NOMO-1 treated with DMSO at 0.1 percent for 48 hours (cell line): ENCODE results near the gene MAD1L1.

Experiments used
- DNase-seq: peaks from one replicate; lab custom pipeline; 2025; ENCODE audit not compliant: unreplicated experiment; lab: John Stamatoyannopoulos, UW

MAD1L1 gene

DNA sequence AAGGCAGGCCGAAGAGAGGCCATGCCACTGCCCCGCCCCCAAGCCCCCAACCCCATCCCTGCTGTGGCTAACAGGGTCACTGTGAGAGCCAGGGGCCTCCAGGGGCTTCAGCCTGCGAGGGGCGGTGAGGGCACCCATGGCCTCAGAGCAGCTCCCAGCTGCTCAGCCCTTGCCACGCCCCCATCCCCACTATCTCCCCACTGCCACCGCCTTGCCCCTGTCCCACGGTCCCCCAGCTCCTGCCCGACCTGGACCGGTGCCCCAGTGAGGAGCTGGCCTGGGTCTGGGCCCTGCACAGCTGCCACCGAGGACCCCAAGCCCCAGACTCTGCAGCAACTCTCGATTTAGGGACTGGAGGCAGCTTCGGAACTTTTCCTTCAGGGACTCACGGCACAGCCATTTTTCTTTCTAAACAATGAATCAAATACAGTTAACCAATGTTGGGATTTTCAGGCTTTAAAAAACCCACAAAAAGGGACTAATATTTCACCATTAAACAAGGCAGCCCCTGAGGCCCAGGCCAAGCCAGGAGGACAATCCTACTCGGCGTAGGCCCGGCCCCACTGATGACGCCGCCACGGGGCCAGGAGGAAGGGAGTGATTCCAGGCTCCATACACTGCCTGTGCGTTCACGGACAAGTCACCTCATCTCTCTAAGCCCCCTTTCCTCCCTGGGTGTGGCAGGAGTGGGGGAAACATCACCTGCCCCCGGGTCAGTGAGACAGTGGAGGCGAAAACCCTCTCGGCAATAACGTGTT, 325.6 kb downstream of the MAD1L1 start:
- no peak for DNase-seq

DNA sequence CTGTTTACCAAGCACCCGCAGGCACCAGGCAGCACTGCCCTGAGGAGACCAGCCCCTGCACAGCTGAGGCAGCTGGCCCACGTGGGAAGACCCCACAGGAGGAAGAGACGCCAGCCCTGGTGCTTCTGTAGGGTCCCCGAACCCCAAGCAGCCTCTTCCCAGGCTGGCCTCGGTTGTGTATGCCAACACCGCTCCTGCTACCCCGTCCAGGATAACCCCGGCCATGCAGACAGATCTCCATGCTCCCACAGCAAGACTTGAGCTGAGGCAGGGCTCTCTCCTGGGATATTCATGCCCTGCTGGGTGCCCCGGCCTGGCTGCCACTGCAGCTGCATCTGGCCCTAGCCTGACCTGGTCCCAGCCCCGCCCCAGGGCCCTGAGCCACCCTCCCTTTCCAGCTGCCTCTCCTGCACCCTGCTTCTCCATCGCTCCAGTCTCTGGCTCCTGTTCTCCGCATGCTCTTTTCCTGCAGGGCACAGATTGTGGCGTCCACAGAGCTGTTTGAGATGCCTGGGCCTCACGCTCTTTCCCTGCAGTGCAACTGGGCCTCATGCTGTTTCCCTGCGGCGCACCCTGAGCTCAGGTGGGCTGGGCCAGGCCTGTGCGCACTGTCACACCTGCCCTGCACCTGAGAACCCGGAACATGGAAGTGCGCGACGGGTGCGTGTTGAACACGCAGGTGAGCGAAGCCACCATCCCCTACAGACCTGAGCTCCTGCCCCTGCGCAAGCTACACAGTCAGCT, 326.5 kb downstream of the MAD1L1 start:
- no peak for DNase-seq

DNA sequence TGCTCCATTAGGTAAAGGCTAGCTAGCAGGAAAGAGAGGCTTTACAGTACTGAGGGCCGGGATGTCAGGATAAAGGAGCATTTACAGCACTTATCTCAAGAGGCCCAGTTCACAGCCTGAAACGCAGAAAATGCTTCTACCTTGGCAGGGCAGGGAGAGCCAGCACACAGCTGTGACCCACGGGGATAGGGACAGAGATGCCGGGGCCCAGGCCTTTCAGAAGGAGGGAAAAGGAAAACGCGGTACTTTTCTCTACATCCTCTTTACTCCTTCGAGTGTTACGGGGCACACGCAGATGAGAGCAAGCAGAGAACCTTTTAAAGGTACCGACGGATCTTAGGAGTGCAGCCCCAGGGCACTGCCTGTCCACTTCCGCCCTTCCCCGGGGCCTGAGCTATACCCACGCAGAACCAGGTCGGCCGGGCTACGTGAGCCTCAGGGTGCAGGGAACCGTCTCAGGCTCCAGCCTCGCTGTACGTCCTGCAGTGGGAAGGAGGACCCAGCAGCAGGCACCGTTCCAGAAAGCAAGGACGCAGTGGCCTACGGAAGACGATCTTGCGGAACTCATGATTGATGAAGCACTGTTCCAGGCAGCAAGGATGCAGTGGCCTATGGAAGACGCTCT, 330.4 kb downstream of the MAD1L1 start:
- DNase-seq: no peak

DNA sequence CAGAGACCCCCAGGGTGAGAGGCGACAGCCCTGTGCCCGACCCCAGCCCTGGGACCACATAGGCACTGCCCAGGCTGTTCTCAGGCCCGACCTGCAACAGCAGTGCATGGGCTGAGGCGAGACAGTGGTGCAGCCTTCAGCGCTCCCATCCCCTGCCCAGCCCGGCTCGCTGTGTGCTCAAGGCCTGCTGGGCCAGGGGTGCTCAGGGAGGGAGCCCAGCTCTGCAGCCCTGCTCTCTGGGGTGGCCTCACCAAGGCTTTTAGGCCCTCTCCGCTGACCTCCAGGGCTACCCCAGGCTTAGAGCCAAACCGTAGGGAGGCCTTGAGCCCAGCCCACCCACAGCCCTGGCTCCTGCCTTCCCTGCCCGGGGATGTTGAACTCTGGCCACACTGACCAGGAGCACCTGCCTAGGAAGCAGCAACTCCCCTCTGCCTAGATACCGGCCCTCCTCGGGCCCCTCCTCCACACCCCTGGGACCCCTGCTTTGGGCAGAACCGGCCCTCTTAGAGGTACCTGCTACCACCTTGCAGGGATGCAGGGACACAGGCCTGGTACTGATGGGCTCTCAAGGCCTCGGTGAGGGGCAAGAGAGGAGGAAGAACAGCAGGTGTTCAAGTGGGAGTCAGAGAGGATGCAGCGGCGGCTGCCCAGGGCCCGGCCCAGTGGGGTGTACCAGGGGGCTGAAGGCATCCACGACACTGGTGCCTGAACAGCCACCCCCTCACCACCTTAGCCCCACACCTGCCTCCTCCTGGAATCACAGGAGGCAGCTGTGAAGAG, 331.1 kb downstream of the MAD1L1 start:
- DNase-seq: no peak

DNA sequence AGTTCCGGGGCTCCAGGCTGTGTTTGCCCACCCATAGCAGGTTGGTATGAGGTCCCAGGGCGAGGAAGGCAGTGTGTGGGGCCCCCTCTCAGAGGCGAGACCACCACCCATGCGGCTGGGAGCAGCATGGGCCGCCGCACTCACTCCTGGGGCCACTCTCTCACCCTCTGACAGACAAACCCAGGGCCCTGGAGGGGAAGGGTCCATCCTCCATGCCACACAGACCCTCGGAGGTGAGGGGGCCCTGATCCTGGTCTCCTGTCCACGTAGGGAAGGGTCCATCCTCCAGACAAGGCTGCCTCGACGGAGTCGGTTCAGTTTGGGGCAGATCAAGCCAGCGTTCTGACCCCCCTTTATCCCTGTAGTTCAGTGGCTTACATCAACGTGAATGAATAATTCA, 331.9 kb downstream of the MAD1L1 start:
- DNase-seq: no peak

DNA sequence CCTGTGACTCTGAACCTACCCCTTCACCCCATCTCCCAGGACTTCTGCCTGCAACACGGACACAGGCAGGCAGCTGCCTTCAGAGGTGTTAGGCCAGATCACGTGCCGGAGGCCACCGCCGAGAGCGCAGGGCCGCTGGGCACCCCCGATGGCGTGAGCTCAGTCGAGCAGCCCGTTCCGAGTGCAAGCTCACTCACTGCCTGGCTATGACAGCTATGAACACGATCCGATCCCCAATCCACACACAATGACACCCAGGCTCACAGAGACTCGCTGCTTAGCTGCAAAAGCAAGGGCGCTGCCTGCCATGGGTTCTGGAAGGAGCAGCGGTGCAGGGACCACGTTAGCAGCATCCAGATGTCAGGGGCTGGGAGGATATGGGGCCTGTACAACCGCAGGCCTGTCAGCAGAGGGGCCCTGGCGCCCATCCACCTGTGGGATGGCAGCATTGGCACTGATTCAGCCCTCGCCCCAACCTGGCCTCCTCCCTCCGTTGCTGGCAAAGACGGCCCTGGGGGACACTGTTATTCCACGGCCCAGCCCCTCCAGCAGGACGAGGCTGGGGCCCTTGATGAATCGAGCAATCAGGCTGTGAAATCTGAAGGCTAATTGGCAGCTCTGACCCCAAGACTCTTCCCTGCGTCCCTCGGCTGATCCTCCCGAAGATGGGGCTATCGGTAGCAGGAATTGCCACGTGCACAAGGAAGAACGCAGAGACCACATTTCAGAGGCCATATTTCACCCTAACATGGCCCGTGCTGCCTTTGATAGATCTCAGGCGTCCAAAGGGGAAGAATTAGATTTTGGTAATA, 332.6 kb downstream of the MAD1L1 start:
- no peak for DNase-seq

DNA sequence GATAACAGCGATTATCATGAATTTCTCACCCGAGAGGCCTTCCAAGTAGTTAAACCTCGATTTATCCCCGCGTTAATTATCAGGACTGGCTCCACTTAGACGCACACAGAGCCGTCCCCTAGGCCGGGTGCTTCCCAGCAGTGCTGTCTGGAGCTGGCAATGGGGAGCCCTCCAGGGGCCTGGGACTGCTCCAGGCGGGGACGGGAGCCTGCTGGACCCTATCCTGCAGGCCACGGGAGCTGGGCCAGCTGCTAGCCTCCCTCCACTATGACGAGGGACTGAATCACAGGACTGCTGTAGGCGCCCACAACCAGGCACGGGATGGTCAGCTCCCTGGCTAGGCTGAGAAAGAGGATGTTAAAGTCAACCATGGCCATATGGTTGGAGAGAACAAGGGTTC, 333.5 kb downstream of the MAD1L1 start:
- no peak for DNase-seq

DNA sequence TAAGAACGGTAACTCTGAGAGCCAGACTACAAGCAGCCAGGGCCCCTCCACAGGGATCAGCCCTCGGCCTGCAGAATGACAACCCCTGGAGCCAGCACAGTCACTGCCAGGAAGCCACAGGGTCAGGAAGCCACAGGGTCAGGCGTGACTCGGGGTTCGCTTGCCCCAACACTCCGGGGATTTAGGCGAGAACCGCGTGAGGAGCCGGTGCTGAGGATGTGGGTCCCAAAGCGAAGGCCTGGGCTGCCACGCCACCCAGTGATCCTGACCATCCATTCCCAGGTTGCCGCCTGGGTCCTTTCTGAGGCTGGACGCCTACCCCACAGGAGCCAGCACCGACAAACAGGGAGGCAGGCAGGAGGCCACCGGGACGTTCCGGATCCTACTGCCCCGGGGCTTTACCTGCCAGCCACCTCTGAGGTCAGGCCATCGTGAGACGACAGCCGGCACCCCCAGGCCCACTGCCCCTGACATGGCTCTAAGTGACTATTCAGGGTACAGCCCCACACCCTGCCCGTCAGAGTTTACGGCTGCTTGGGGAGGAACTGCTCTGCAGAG, 334.0 kb downstream of the MAD1L1 start:
- no peak for DNase-seq

DNA sequence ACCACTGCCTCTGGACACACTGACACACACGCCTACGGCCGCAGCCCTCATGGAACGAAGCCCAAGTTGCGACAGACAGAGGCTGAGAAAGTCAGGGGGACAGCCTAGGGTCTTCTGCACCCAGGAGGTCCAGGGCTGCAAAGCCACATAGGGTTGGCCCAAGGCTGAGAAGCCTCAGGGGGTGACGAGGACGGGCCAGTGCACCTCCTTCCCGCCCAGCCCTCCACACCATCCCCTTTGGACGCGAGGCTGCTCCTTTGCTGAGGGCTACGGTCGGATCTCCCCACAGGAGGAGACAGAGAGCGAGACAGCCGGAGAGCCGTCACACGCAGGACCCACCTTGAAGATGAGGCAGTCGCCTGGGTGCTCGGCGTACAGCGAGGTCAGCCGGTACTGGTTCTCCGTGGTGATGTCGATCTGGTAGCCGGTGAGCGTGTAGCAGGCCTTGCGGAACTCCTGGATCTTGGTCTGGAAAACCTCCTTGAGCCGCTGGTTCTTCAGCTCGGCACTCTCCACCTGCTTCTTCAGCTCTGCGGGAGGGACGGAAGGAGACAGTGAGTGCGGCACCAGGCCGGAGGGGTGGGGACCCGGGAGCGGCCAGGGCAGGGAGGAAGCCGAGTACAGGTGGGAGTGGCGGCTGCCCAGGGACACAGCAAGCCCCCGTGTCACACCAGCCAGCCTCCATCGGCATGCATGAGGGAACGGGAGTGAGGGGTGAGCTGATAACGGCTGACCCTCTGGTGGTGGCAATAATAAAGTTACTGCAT, 334.7 kb downstream of the MAD1L1 start:
- DNase-seq: no peak

DNA sequence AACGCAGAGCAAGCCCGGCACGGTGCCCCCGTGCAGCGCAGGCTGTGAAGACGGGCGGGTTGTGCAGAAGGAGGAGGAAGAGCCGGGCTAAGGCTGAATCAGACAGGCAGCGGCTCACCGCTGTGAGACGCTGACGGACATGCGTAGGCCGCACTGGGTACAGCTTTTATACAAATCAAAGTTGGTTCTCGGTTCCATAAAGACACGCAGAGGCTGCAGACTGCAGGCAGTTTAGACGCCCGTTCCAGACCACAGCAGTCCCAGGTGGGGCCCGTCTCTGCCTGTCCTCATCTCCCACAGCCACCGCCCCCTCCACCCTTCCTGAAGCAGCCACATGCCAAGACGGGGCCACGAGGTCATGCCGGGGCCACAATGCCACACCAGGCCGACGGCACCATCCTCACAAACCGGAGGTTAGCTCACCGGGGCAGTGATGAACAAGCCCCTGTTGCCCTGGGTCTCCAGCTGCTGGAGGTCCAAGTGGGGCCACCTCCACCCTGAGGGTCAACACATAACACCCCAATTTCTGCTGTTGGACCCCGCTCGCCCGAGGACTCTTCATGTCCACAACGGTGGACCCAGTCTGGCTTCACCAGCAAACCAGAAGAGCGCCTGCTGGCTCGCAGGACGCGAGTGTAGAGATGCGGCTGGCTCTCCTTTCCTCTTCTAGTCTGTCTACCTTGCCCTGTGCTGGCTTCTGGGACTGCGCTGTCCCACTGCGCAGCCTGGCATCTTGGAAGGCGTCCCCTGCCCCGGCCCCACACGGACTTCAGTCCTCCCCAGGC, 335.5 kb downstream of the MAD1L1 start:
- no peak for DNase-seq

DNA sequence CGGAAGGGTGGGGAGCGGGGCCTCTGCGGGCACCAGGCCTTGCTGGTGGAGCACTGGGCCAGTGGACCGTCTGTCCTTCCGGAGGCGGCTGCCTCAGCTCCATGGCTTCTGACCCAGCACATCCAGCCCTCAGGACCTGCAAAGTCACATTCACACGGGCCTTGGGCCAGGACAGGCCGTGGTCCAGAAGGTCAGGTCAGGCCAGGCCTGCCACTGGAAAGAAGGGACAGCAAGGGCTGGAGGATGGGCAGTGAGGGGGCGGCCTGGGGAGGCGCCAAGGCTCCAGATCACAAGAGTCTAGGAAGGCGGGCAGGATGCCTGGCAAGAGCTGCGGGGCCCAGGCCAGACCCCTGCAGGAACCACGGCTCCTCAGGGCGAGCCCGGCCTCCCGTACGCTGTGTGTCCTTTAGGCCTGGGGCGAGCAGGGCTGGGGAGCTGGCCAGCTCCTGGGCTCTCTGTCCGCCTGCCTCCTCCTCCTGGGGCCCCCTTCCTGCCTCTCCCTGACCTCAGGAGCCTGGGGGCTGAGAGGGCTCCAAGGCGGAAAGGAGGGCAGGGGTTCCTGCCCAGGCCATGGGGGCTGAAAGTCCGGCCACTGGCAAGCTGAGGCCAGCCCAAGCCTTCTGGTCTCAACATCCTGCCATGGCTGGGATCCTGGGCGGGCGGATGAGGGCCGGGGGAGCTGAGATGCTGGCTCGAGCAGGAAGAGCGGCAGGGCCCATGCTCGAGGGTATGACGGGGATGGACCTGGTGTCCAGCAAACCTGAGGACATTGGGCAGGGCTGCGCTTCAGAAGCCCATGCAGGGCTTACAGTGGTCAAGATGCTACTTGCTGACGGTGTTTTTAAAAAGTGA, 336.9 kb downstream of the MAD1L1 start:
- no peak for DNase-seq

DNA sequence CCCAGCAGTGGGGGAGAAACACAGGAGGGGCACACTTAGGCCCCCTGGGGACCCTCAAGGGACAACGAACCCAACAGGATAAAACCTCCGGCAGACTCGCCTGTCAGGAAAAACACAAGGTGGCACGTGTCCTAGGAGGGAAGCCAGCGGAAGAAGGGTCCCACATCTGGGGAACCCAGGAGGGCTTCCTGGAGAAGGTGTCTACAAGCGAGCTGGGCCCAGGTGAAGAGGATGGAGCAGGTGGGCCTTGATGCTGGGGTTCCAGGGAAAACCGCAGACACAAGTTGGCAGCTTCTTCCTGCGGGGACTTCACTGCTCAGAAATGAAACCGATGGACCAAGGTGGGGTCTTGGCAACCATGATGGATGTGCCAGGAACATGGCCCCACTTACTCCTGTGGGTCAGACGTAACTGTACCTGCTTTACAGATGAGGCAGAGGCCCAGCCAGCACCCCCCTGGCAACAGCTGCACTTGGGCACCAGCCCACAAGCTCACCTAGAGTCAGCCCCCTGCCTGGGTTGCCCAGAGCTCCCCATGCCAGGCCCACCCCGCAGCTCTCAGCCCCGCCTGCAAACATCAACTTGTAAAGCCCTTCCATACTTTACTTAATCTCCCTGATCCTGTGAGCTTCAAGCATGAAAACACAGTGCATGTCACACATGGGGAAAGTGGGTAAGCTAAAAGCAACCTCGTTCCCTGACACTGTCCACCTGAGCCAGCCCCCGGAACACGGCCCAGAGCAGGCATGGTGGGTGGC, 337.7 kb downstream of the MAD1L1 start:
- no peak for DNase-seq

DNA sequence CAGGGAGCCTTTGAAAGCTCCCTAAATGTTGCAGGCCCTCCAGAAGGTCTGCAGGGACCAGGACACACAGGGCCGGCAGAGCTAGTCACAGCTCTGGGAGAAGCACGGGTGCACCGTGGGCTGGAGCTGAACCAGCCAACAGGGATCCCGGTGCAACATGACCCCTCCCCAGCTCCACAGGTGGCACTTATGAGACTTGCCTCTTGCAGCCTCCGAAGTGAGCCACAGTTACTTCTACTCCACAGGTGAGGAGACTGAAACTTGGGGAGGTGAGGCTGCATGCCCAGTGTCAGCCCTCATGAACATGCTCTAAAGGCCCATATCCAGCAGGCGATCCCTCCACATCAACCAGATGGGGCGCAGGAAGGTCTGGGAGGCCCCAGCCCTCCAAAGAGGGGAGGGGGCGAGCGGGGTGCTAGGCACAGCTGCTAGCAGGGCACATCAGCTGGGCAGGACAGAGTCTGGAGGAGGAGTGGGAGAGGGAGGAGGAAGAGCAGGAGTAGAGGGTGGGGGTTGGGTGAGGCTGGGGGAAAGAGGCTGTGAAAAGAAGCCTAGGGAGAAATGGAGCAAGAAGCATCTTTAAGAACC, 338.3 kb downstream of the MAD1L1 start:
- DNase-seq: no peak

DNA sequence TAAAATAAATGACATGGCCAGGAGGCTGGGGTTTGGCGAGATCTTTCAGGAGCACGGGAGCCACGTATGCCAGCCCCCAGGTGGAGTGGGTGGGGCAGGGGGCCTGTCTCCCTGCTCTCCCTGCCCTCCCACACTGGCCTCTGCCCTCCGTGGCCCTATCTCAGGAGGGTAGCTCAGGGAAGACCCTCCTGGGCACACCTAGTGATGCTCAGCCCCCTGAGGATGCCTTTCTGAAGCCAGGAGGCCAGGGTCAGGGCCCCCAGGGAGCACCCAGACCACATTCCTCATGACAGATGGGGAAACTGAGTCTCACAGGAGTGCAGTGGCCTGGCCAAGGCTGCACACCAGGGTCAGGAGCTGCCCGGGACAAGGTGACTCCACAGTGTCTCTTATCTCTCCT, 339.3 kb downstream of the MAD1L1 start:
- DNase-seq: no peak

DNA sequence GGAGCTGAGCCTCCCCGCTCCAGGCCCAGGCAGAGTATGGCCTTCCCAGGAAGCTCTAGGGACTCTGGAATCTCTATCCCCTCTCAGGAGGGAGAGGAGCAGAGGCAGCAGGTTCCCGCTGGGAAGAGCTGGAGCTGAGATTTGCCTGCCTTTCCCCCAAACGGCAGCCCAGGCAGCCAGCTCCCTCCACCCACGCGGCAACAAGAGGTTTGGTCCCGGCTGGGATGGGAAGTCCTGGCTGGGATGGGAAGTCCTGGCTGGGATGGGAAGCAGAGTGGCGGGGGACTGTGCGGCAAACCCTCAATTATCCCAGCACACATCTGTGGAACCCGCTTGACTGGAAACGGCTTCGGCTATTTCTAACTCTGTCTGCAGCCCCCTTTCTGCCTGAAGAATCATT, 339.7 kb downstream of the MAD1L1 start:
- DNase-seq: no peak

DNA sequence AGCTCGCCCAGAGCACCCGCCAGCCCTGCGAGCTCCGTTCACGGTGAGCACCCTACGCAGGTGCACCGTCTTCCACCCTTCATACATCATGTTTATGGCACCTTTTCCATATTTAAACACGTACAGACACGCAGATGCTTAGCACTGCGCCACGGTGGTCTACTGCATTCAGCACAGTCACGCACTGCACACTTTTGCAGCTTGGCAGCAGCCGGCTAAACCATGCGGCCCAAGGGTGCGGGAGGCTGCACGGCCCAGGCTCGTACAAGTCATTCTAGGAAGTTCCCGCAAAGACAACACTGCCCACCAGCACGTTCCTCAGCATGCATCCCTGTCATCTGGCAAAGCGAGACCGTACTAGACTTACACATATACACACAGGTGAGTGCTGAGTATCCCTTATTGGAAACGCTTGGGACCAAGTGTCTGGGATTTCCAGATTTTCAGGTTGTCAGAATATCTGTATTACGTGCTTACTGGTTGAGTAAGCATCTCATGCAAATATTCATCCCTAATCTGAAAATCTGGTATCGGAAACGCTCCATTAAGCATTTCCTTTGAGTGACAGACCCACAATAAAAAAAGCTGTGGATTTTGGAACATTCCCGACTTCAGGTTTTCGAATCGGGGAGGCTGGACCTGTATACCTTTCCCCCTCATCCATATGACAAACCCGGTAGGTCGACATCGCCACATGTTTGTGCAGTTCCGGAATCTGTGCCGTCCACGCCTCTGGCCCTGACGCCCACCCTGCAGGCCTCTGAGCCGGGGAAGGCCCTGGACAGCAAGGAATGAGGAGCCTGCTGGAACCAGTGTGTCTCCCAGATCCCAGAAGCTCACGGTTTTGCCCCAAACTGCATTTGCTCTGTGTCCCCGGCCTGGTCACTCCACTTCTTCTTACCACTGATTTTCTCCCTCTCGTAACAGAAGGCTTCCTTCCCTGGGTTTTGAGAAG, 340.5 kb downstream of the MAD1L1 start:
- DNase-seq: no peak
